Stimulated activated naive CD8-positive, alpha-beta T cell treated with anti-CD3 and anti-CD28 coated beads, Interleukin-15, Interleukin-2, amounts not matched to agents 100 ng/mL and 50 ng/mL, for 24 hours (primary cell): ENCODE measurements around the gene IFNGR2.
"Not testable (repeated sequence)": the region's sequence is repeated elsewhere in the genome, so short reads cannot be mapped to it uniquely, and the experiment has no call there.

ENCODE experiments used
- H3K27ac Mint-ChIP-seq: one replicate; pipeline ENCODE4 v1.8.0; 2021; ENCODE audit warnings: mild to moderate bottlenecking, mixed read lengths
- H3K27me3 Mint-ChIP-seq: one replicate; pipeline ENCODE4 v1.8.0; 2021; ENCODE audit warnings: mixed read lengths
- H3K36me3 Mint-ChIP-seq: one replicate; pipeline ENCODE4 v1.8.0; 2021; ENCODE audit warnings: low read depth, mixed read lengths
- H3K4me1 Mint-ChIP-seq: one replicate; pipeline ENCODE4 v1.8.0; 2021; ENCODE audit warnings: low read depth, mixed read lengths
- H3K4me3 Mint-ChIP-seq: one replicate; pipeline ENCODE4 v1.8.0; 2021; ENCODE audit warnings: mild to moderate bottlenecking, mixed read lengths
- H3K9me3 Mint-ChIP-seq: one replicate; pipeline ENCODE4 v1.8.0; 2021; ENCODE audit warnings: mixed read lengths

IFNGR2 gene

DNA sequence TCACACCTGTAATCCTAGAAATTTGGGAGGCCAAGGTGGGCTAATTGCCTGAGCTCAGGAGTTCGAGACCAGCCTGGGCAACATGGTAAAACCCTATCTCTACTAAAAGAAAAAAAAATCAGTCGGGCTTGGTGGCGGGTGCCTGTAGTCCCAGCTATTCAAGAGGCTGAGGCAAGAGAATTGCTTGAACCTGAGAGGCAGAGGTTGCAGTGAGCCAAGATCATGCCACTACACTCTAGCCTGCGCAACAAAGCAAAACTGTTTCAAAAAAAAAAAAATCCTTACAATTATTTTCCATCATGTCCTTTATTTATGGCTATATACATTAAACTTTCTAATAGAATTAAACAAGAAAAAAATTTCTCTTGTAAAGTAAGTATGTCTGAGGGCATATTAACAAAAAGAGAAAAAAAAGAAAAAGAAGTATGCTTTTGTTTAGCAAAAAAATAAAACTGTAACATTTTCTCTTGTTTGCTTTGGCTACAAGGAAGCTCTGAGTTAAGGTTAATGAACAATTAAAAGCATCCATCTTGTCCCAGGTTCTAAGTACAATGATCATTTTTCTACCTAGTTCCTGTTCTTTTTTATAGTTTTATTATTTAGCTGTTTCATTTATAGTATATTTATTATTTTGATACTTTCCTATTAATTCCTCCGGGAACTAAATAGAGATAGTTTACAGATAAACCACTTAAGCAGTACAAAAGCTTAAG is 58.5 kb downstream of the IFNGR2 start:
- peaks cover 10% of the 10 kb centered on the region for H3K36me3 Mint-ChIP-seq
- no peaks in the 10 kb centered on the region for H3K9me3 Mint-ChIP-seq
- no peak overlapping the region for H3K4me3 Mint-ChIP-seq
- H3K27me3 Mint-ChIP-seq: no peaks in the 10 kb centered on the region
- H3K4me1 Mint-ChIP-seq: no peaks in the 10 kb centered on the region
- no peak overlapping the region for H3K27ac Mint-ChIP-seq

DNA sequence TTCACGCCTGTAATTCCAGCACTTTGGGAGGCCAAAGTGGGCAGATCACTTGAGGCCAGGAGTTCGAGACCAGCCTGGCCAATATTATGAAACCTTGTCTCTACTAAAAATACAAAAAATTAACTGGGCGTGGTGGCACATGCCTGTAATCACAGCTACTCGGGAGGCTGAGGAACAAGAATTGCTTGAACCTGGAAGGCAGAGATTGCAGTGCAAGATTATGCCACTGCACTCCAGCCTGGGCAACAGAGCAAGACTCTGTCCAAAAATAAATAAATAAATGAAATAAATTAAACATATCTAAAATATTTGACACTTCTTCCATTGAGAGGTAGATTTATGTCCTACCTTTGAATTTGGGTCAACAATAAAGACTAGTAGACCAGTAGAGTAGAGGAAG is 66.0 kb downstream of the IFNGR2 start:
- H3K4me3 Mint-ChIP-seq, H3K27ac Mint-ChIP-seq, H3K9me3 Mint-ChIP-seq, H3K27me3 Mint-ChIP-seq, H3K4me1 Mint-ChIP-seq: not testable (repeated sequence)
- peaks cover 12% of the 10 kb centered on the region for H3K36me3 Mint-ChIP-seq

DNA sequence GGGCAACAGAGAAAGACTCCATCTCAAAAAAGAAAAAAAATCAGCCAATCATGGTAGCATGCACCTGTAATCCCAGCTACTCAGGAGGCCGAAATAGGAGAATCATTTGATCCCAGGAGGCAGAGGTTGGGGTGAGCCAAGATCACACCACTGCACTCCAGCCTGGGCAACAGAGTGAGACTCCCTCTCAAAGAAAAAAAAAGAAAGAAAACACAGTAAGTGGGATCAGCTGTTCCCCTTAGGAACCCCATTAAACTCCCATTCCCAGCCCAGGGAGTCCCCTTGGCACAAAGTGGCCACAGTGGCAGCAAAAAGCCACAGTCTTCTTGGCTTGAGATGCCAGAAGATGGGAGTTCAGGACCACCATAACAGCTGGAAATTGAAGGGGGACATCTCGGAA is 67.5 kb downstream of the IFNGR2 start:
- no peaks in the 10 kb centered on the region for H3K9me3 Mint-ChIP-seq
- H3K36me3 Mint-ChIP-seq: peaks cover 12% of the 10 kb centered on the region
- no peak overlapping the region for H3K27ac Mint-ChIP-seq
- no peak overlapping the region for H3K4me3 Mint-ChIP-seq
- H3K4me1 Mint-ChIP-seq: peaks cover 7% of the 10 kb centered on the region
- no peaks in the 10 kb centered on the region for H3K27me3 Mint-ChIP-seq

DNA sequence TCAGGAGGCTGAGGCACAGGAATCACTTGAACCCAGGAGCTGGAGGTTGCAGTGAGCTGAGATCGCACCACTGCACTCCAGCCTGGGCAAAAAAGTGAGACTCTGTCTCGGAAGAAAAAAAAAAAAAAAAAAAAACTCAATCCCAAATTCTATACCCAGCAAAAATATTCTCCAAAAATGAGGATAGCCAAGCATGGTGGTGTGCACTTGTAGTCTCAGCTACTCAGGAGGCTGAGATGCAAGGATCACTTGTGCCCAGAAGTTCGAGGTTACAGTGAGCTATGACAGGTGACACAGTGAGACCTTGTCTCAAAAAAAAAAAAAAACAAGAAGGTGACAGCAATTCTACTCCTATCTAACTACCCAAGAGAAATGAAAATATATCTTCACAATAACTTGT is 70.1 kb downstream of the IFNGR2 start:
- Mint-ChIP-seq H3K9me3 (no peaks in the 10 kb centered on the region), H3K27ac (no peak overlapping the region), H3K27me3 (no peaks in the 10 kb centered on the region), H3K4me3 (no peak overlapping the region), H3K4me1 (peaks cover 14% of the 10 kb centered on the region), H3K36me3 (peaks cover 5% of the 10 kb centered on the region)

DNA sequence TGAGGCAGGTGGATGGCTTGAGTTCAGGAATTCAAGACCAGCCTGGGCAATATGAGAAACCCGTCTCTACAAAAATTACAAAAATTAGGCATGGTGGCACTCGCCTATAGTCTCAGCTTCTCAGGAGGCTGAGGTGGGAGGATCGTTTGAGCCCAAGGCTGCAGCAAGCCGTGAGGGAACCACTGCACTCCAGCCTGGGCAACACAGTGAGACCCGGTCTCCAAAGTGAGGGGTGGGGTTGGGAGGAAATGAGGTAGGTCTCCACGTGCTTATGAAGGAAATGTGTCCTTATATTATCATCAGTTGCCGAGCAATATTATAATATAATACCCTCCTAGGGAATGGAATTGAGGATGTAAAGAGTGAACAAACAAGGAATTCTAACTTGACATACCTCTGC is 73.9 kb downstream of the IFNGR2 start:
- no peak overlapping the region for H3K27ac Mint-ChIP-seq
- peaks cover 5% of the 10 kb centered on the region for H3K36me3 Mint-ChIP-seq
- no peaks in the 10 kb centered on the region for H3K27me3 Mint-ChIP-seq
- peaks cover 21% of the 10 kb centered on the region for H3K4me1 Mint-ChIP-seq
- H3K4me3 Mint-ChIP-seq: no peak overlapping the region
- H3K9me3 Mint-ChIP-seq: no peaks in the 10 kb centered on the region

DNA sequence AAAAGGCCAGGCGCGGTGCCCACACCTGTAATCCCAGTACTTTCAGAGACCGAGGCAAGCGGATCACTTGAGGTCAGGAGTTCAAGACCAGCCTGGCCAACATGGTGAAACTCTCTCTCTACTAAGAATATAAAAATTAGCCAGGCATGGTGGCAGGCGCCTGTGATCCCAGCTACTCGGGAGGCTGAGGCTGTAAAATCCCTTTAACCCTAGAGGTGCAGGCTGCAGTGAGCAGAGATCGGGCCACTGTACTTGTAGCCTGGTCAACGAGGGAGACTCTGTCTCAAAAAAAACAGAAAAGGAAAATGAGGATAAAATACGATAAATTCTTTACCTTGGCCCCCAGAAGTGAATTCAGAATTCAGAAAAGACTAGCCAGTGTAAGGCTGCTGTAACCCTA is 75.0 kb downstream of the IFNGR2 start:
- H3K27me3 Mint-ChIP-seq: no peaks in the 10 kb centered on the region
- peaks cover 21% of the 10 kb centered on the region for H3K4me1 Mint-ChIP-seq
- peak overlapping the region; percentile 87 for H3K27ac Mint-ChIP-seq
- no peaks in the 10 kb centered on the region for H3K9me3 Mint-ChIP-seq
- peak overlapping the region; percentile 89 for H3K4me3 Mint-ChIP-seq
- H3K36me3 Mint-ChIP-seq: peaks cover 5% of the 10 kb centered on the region

DNA sequence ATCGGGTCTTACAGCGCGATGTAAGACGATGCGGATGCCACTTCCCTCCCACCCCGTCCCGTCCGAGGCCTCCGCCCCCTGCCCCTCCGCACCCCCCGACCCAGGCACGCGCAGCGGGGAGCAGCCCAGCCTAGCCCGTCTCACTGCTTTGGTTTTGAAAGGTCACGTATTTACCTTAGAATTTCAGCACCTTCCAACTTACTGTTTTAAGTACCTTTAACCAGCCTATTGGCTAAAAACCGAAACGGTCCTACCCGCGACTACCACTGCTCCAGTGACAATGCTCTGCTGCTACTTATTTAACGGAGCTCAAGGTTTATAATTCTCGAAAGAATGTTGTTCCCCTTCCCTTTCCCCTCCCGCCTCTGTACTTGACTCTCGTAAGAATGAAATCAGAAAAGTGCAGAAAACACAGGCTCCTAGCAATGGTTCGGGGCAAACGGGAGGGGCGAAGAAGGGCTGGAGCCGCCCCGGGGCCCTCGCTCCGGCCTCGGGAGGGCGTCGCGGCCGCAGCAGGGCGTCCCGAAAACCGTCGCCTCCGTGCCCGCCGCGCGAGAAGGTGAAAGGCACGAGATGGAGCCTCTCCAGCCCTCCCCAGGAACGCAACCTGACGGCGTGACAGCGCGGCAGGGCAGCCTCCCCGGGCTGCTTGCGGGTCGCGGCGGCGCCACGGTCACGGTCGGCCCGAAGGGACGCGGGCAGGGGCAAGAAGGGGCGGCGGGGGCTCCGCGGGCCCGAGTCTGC is 75.9 kb downstream of the IFNGR2 start:
- peak overlapping the region; percentile 87 for H3K27ac Mint-ChIP-seq
- no peaks in the 10 kb centered on the region for H3K27me3 Mint-ChIP-seq
- no peaks in the 10 kb centered on the region for H3K36me3 Mint-ChIP-seq
- H3K9me3 Mint-ChIP-seq: no peaks in the 10 kb centered on the region
- H3K4me1 Mint-ChIP-seq: peaks cover 21% of the 10 kb centered on the region
- peak overlapping the region; percentile 89 for H3K4me3 Mint-ChIP-seq

DNA sequence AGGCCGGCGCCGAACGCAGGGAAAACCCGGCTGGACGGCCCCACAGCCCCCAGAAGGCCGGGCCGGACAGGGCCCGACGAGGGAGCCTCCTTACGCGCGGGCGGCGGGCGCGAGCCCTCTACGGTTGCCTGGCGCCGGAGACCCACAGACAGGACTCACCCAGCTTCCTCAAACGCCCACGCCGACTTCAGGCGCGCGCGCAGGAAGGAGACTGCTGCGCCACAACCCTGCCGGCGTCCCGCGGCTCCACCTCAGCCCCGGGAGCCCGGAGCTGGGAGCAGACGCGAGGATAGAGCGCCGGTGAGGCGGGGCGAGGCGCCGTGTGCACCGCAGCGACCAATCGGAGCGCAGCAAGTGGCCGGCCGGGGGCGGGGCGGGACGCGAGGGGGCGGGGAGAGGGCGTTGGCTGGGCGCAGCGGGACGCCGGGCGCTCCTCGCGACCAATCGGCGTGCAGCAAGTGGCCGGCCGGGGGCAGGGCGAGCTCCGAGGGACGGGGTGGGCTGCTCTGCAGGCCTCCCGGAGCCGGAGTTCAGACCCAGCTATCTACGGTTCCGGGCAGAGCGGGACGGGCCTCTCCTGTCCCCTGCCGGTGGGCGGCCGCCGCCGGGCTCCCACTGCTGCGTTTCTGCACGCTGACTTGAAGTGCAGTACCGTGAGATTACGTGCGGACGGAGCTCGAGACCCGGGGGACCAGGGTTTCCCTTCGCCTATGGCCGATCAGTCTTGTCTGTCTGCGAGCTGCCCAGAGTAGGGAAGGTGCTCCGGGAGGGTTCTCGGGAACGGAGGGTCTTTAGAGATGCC is 76.7 kb downstream of the IFNGR2 start, which contains the start of gene TMEM50B:
Gene TMEM50B (minus strand): TSS at position 296 of the 802 bp plus-strand sequence. CDS start 11,089 bp downstream, outside the sequence.
- H3K9me3 Mint-ChIP-seq: no peaks in the 10 kb centered on the region
- H3K27me3 Mint-ChIP-seq: no peaks in the 10 kb centered on the region
- peak within 1 kb of the TSS; percentile 87 for H3K27ac Mint-ChIP-seq
- H3K4me1 Mint-ChIP-seq: peaks cover 21% of the 10 kb centered on the region
- H3K4me3 Mint-ChIP-seq: peak within 1 kb of the TSS; percentile 89
- H3K36me3 Mint-ChIP-seq: no peaks in the 10 kb centered on the region

DNA sequence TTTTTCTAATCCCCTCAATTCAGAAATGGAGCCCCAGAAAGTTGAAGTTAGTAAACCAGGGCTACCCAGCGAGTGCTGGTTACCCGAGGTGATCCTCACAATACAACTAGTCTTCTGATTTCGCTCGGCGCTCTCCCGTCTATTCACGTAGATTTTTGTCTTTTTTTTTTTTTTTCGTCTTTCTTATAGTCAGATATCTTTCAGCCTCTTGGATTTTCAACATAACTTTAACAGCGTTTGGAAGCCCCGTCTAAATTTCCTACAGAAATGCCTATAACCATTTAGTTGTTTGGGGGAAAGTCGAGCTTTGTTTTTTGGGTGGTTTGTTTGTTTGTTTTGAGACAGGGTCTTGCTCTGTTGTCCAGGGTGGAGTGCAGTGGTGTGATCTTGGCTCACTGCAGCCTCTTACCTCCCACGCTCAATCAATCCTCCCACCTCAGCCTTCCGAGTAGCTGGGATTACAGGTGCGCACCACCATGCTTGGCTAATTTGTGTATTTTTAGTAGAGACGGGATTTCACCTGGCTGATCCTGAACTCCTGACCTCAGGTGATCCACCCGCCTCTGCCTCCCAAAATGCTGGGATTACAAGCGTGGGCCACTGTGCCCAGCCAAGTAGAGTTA is 77.4 kb downstream of the IFNGR2 start:
- no peaks in the 10 kb centered on the region for H3K36me3 Mint-ChIP-seq
- peak overlapping the region; percentile 87 for H3K27ac Mint-ChIP-seq
- H3K27me3 Mint-ChIP-seq: no peaks in the 10 kb centered on the region
- peak overlapping the region; percentile 89 for H3K4me3 Mint-ChIP-seq
- peaks cover 21% of the 10 kb centered on the region for H3K4me1 Mint-ChIP-seq
- no peaks in the 10 kb centered on the region for H3K9me3 Mint-ChIP-seq

DNA sequence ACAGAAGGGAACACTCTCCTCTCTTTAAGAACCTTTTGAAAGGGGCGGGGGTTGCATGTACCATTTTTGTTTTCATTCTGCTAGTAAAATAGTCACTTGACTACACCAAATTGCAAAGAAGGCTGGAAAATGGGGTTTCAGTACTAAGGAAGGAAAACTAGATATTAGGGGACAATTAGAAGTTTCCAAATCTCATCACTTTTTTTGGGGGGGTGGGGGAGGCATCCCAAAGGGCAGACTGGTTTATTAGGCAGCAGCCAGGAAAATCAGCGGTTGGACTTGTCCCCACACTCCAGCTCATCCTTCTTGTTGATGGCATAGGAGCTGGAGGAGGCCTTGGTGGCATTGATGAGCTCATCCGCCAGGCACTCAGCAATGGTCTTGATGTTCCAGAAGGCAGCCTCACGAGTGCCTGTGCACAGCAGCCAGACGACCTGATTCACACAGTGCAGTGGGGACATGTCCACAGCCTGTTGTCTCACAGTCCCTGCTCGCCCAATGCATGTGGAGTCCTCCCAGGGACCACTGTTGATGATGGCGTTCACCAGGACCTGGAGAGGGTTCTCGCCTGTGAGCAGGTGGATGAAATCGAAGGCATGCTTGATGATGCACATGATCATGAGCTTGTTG is 78.2 kb downstream of the IFNGR2 start:
- H3K9me3 Mint-ChIP-seq: no peaks in the 10 kb centered on the region
- peak overlapping the region; percentile 89 for H3K4me3 Mint-ChIP-seq
- no peak overlapping the region for H3K27ac Mint-ChIP-seq
- H3K4me1 Mint-ChIP-seq: peaks cover 21% of the 10 kb centered on the region
- H3K27me3 Mint-ChIP-seq: no peaks in the 10 kb centered on the region
- H3K36me3 Mint-ChIP-seq: no peaks in the 10 kb centered on the region
